ENCODE measurements around the gene SURF1.

SURF1 gene

GRCh38 chr9:133367221-133367620 lies 10.9 kb upstream of the SURF1 start:
- no peak for DNase-seq (ENCODE audit: low read depth)
- H3K4me3 ChIP-seq (ENCODE audit: low read depth, low read length) = no peak overlapping the region
- TF ChIP-seq POLR2A (IDR thresholded peaks at IDR 0.05; ENCODE audit: extremely low read depth, insufficient read length) (no peak), MYC (IDR thresholded peaks at IDR 0.05; ENCODE audit: low read depth, low read length) (no peak), CTCF (IDR thresholded peaks at IDR 0.05; ENCODE audit: low read depth, low read length) (no peak), MAX (IDR thresholded peaks at IDR 0.05; ENCODE audit: low read depth, low read length) (no peak)

- TF ChIP-seq CTCF (IDR thresholded peaks at IDR 0.05; ENCODE audit: low read depth, low read length) = no peak
- no peak for TF ChIP-seq MYC (IDR thresholded peaks at IDR 0.05; ENCODE audit: low read depth, low read length)
- no peak for TF ChIP-seq POLR2A (IDR thresholded peaks at IDR 0.05; ENCODE audit: extremely low read depth, insufficient read length)
- TF ChIP-seq MAX (IDR thresholded peaks at IDR 0.05; ENCODE audit: low read depth, low read length) = no peak
- DNase-seq (ENCODE audit: low read depth) = no peak
- H3K4me3 ChIP-seq (ENCODE audit: low read depth, low read length) = no peak overlapping the region
These were observed 10.1 kb upstream of the SURF1 start for GRCh38 chr9:133366435-133366834.

GRCh38 chr9:133362359-133363044 lies 6.2 kb upstream of the SURF1 start:
- no peak overlapping the region for H3K4me3 ChIP-seq (ENCODE audit: low read depth, low read length)
- no peak for DNase-seq (ENCODE audit: low read depth)
- no peak for TF ChIP-seq MYC (IDR thresholded peaks at IDR 0.05; ENCODE audit: low read depth, low read length)

- no peak for DNase-seq (ENCODE audit: low read depth)
- no peak overlapping the region for H3K4me3 ChIP-seq (ENCODE audit: low read depth, low read length)
- no peak for TF ChIP-seq MYC (IDR thresholded peaks at IDR 0.05; ENCODE audit: low read depth, low read length)
- no peak for TF ChIP-seq CTCF (IDR thresholded peaks at IDR 0.05; ENCODE audit: low read depth, low read length)
- TF ChIP-seq MAX (IDR thresholded peaks at IDR 0.05; ENCODE audit: low read depth, low read length) = no peak
- no peak for TF ChIP-seq POLR2A (IDR thresholded peaks at IDR 0.05; ENCODE audit: extremely low read depth, insufficient read length)
These were observed 5.3 kb upstream of the SURF1 start for GRCh38 chr9:133361507-133362092.

- peak; percentile 5 for TF ChIP-seq POLR2A (IDR thresholded peaks at IDR 0.05; ENCODE audit: extremely low read depth, insufficient read length)
- no peak for TF ChIP-seq MYC (IDR thresholded peaks at IDR 0.05; ENCODE audit: low read depth, low read length)
- H3K4me3 ChIP-seq (ENCODE audit: low read depth, low read length) = no peak overlapping the region
- DNase-seq (ENCODE audit: low read depth) = no peak
These were observed 4.4 kb upstream of the SURF1 start for GRCh38 chr9:133360400-133361393.

GRCh38 chr9:133359399-133360175 lies 3.3 kb upstream of the SURF1 start:
- DNase-seq (ENCODE audit: low read depth) = peak; percentile 57
- TF ChIP-seq POLR2A (IDR thresholded peaks at IDR 0.05; ENCODE audit: extremely low read depth, insufficient read length) (no peak), MAX (IDR thresholded peaks at IDR 0.05; ENCODE audit: low read depth, low read length) (no peak), CTCF (IDR thresholded peaks at IDR 0.05; ENCODE audit: low read depth, low read length) (peak; percentile 36), MYC (IDR thresholded peaks at IDR 0.05; ENCODE audit: low read depth, low read length) (no peak)
- H3K4me3 ChIP-seq (ENCODE audit: low read depth, low read length) = no peak overlapping the region

All from NB4 (cell line).